ENCODE data around the gene HTR7. TPM values are rescaled to one million over a fixed set of nuclear protein-coding genes. Genes with fewer than 3 reads are reported as not detected.
A peak's percentile ranks its signal among the peaks of the same experiment; 100 is the strongest.
"Not testable (repeated sequence)": the region's sequence is repeated elsewhere in the genome, so short reads cannot be mapped to it uniquely, and the experiment has no call there.

The HTR7 gene
- total RNA-seq, 4 donors from 2014 or later: 0.33 to 1.7 (median 0.40) TPM

DNA sequence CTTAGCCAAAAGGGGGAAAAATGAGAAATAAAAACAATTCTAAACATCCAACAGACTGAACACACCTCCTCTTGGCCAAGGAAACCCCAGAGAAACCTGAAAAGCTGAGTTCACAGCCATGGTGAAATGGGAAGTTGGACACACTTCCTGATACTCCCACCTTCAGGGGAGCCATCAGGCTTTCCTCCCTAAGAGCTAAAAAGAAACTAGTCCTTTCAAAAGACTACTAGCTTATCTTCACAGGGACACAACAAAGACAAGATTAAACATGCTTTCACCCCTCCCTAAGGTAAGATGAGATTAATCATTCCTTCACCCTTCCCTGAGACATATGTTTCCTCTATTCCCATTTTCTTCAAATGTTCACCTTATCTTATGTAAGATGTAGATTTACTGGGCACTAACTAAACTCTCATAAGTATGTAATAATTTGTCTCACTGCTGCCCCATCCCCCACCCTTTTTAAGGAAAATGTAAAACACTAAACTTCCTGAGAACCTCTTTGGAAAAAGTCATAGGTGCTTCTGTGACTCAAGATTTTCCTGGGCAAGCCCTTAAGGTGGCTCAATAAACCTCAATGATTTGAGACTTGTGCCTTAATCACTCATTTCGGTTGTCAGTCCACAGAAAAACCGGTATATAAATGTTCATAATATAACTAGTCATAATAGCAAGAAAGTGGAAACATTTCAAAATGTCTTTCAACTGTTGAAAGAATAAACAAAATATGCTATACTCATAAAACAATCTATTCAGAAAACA lies 40.5 kb downstream of the HTR7 start:
- Histone ChIP-seq H3K9me3 (peaks cover 0 to 5% (median under 1%) of the 10 kb centered on the region in 4 donors), H3K36me3 (no peaks in the 10 kb centered on the region), H3K27me3 (no peaks in the 10 kb centered on the region), H3K4me3 (no peak overlapping the region), H3K4me1 (no peaks in the 10 kb centered on the region), H3K27ac (replicated peaks in 1 of 4) (no peak overlapping the region)
- no peak for DNase-seq (ENCODE audit: extremely low spot score)
- WGBS: 77% methylated on average over 2 of the region's 2 CpGs
- TF ChIP-seq EP300 (IDR thresholded peaks at IDR 0.05) (no peak), POLR2A (IDR thresholded peaks at IDR 0.05; ENCODE audit: low read depth) (no peak), POLR2AphosphoS5 (IDR thresholded peaks at IDR 0.05) (no peak)
- TF ChIP-seq, protein P1, sequence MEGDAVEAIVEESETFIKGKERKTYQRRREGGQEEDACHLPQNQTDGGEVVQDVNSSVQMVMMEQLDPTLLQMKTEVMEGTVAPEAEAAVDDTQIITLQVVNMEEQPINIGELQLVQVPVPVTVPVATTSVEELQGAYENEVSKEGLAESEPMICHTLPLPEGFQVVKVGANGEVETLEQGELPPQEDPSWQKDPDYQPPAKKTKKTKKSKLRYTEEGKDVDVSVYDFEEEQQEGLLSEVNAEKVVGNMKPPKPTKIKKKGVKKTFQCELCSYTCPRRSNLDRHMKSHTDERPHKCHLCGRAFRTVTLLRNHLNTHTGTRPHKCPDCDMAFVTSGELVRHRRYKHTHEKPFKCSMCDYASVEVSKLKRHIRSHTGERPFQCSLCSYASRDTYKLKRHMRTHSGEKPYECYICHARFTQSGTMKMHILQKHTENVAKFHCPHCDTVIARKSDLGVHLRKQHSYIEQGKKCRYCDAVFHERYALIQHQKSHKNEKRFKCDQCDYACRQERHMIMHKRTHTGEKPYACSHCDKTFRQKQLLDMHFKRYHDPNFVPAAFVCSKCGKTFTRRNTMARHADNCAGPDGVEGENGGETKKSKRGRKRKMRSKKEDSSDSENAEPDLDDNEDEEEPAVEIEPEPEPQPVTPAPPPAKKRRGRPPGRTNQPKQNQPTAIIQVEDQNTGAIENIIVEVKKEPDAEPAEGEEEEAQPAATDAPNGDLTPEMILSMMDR (IDR thresholded peaks at IDR 0.05): no peak
- intact Hi-C loops (cut with DNase I): no loop called here

DNA sequence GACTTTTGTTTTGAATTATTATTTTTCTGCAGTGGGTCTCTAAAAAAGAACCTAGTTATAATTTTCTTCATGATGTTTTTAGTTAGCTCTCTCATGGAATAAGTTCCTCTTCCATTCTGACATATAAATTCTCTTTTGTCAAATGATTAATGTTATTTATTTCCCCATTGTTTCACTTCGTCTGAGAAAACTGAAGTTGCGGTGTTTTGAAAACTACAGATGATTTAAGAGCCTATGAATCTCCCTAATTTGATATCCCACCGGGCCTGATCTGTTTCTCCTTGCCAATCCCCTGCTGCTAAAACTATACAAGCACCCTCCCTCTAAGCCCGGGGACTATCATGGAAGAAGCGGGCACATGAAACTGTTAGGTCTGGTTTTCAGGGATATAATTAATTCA lies 41.4 kb downstream of the HTR7 start:
- Histone ChIP-seq H3K27me3 (no peaks in the 10 kb centered on the region), H3K27ac (replicated peaks in 1 of 4) (no peak overlapping the region), H3K9me3 (no peaks in the 10 kb centered on the region), H3K4me3 (no peak overlapping the region), H3K36me3 (no peaks in the 10 kb centered on the region), H3K4me1 (no peaks in the 10 kb centered on the region)
- no peak for DNase-seq (ENCODE audit: extremely low spot score)
- intact Hi-C loops (cut with DNase I): no loop called here
- 74% methylated on average over 5 of the region's 5 CpGs for whole genome bisulfite sequencing
- TF ChIP-seq EP300 (IDR thresholded peaks at IDR 0.05) (no peak), POLR2AphosphoS5 (IDR thresholded peaks at IDR 0.05) (no peak), POLR2A (IDR thresholded peaks at IDR 0.05; ENCODE audit: low read depth) (no peak)
- TF ChIP-seq, protein P1 (IDR thresholded peaks at IDR 0.05): no peak

DNA sequence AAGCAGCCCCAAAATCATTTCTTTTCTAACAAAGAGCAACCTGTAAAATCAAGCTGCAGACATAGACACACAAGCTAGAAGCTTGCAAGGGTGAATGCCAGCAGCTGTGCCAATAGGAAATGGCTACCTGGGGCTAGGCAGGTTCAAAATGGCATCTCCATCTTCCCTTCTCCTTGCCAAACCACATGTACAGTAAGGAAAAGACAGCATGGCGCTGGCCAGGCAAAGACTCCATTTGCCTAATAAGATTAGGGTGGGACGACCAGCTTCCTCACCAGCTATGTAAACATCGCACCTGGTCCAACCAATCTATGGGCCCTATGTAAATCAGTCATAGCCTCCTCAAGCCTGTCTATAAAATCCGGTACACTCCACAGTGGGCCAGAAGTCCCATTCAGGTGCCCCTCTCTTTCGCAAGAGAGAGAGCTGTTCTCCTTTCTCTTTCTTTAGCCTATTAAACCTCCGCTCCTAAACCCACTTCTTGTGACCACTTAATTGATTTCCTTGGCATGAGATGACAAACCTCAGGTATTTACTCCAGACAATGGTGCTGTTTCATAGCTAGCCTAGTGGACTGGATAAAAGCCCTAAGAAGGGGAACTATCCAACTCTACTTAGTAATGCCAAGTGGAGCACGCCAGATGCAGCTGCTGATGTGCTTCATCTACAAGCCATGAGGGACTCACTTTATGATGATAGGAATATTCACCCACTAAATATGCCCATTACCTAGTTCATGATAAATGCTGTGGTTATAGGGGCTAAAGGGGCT lies 44.1 kb downstream of the HTR7 start:
- DNase-seq (ENCODE audit: extremely low spot score): peak; percentile 57
- Histone ChIP-seq H3K4me3 (no peak overlapping the region), H3K27me3 (no peaks in the 10 kb centered on the region), H3K27ac (replicated peaks in 1 of 4) (no peak overlapping the region), H3K36me3 (no peaks in the 10 kb centered on the region), H3K9me3 (no peaks in the 10 kb centered on the region), H3K4me1 (no peaks in the 10 kb centered on the region)
- intact Hi-C loops (cut with DNase I): no loop called here
- TF ChIP-seq EP300 (IDR thresholded peaks at IDR 0.05) (no peak), POLR2A (IDR thresholded peaks at IDR 0.05; ENCODE audit: low read depth) (no peak)
- TF ChIP-seq, protein P1 (IDR thresholded peaks at IDR 0.05): no peak
- WGBS: 84% methylated on average over 7 of the region's 7 CpGs

DNA sequence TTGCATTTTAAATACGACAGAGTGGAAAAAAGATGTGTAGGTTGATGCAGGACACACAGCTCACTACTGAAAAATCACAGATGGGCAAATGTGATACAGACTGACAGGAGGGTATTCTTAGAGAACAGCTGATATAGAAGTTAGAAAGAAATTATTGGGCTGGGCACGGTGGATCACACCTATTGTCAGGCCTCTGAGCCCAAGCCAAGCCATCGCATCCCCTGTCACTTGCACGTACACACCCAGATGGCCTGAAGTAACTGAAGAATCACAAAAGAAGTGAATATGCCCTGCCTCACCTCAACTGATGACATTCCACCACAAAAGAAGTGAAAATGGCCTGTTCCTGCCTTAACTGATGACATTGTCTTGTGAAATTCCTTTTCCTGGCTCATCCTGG lies 50.7 kb downstream of the HTR7 start:
- H3K36me3 ChIP-seq; H3K4me1 ChIP-seq; H3K4me3 ChIP-seq; H3K27ac ChIP-seq (replicated peaks in 1 of 4); H3K27me3 ChIP-seq; intact Hi-C loops (cut with DNase I); H3K9me3 ChIP-seq: not testable (repeated sequence)
- WGBS: 90% methylated on average over 4 of the region's 4 CpGs
- peak; percentile 74 for DNase-seq (ENCODE audit: extremely low spot score)

DNA sequence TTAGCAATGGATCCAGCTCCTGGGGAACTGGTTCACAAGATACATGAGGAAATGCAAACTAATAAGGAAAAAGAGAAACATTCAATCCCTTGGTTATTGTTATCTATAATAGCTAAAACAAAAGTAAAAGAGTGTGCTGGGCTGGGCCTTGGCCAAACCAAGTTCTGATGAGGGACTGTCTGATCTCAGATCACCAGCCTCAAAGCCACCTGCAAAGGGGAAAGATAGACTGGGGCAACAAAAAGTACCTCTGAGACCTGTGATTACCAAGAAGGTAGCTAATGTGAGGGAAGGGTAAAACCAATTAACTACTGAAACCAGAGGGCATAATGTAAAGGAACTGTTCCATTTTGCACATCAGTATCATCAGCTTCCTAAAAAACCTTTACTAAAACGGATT lies 51.2 kb downstream of the HTR7 start:
- Histone ChIP-seq H3K9me3 (peaks cover 0 to 8% (median 0%) of the 10 kb centered on the region in 4 donors), H3K27ac (replicated peaks in 1 of 4) (no peak overlapping the region), H3K36me3 (no peaks in the 10 kb centered on the region), H3K4me1 (no peaks in the 10 kb centered on the region), H3K4me3 (no peak overlapping the region), H3K27me3 (no peaks in the 10 kb centered on the region)
- no peak for TF ChIP-seq POLR2A (IDR thresholded peaks at IDR 0.05; ENCODE audit: low read depth)
- TF ChIP-seq EP300 (IDR thresholded peaks at IDR 0.05): no peak
- TF ChIP-seq, protein P1 (IDR thresholded peaks at IDR 0.05): no peak
- TF ChIP-seq POLR2AphosphoS5 (IDR thresholded peaks at IDR 0.05): no peak
- intact Hi-C loops (cut with DNase I): no loop called here
- WGBS: 84% methylated on average over 1 of the region's 1 CpG
- DNase-seq (ENCODE audit: extremely low spot score): no peak
